ENCODE results near the gene ARID1B. TPM values are rescaled to one million over a fixed set of nuclear protein-coding genes. Genes with fewer than 3 reads are reported as not detected.

Gene ARID1B
- total RNA-seq, 2 donors from 2014 or later = 43.9 to 44.6 TPM

DNA sequence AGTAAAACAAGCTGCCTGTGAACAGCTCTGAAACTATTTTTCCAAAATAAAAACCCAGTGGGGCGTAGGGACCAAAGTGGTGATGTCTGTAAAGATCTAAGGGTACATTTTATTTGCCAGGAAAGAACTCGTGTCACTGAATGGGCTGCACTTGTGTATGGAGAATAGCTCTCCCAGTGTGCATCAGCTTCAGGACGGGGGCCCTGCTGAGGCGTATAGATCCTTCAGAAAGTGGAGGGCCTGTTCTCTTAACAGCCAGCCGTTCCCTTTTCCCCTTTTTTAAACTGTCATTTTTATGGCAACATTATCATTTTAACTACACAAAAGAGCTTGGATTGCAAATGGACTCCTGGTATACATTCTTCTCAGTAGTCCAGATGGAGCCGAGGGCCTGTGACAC, 408.8 kb downstream of the ARID1B start:
- Histone ChIP-seq H3K9me3 (no peaks in the 10 kb centered on the region), H3K27ac (peak overlapping the region in 1 of 2 donors; percentile 50), H3K36me3 (peaks cover 47% of the 10 kb centered on the region), H3K27me3 (no peaks in the 10 kb centered on the region), H3K4me3 (no peak overlapping the region), H3K4me1 (peaks cover 0 to 31% of the 10 kb centered on the region in 2 donors)
- no peak for TF ChIP-seq CTCF (IDR thresholded peaks at IDR 0.05)
- DNase-seq (ENCODE audit: low spot score) = no peak

DNA sequence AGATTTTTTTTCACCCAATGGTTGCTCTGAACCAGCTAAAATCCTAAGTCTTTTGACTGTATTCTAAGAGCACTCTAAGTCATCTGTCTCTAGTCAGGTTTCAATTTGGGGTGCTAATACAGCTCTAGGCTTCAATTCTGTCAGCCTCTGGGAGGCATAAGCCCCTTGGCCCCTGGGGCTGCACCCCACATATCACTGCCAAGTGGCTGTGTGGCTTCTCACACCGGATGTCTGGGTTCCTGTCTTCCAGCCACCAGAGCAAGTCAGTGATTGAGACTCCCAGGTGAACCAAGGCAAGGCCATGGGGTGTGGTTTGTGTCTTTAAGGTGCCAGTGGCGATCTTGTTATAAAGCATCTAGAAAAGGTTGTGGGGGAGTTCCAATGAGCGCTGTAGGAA, 409.6 kb downstream of the ARID1B start:
- H3K9me3 ChIP-seq = no peaks in the 10 kb centered on the region
- H3K27ac ChIP-seq = peak overlapping the region; percentile 28 to 48
- H3K36me3 ChIP-seq = peaks cover 41% of the 10 kb centered on the region
- H3K4me1 ChIP-seq = peaks cover 0 to 31% of the 10 kb centered on the region in 2 donors
- no peak for DNase-seq (ENCODE audit: low spot score)
- no peaks in the 10 kb centered on the region for H3K27me3 ChIP-seq
- no peak overlapping the region for H3K4me3 ChIP-seq
- TF ChIP-seq CTCF (IDR thresholded peaks at IDR 0.05) = no peak

DNA sequence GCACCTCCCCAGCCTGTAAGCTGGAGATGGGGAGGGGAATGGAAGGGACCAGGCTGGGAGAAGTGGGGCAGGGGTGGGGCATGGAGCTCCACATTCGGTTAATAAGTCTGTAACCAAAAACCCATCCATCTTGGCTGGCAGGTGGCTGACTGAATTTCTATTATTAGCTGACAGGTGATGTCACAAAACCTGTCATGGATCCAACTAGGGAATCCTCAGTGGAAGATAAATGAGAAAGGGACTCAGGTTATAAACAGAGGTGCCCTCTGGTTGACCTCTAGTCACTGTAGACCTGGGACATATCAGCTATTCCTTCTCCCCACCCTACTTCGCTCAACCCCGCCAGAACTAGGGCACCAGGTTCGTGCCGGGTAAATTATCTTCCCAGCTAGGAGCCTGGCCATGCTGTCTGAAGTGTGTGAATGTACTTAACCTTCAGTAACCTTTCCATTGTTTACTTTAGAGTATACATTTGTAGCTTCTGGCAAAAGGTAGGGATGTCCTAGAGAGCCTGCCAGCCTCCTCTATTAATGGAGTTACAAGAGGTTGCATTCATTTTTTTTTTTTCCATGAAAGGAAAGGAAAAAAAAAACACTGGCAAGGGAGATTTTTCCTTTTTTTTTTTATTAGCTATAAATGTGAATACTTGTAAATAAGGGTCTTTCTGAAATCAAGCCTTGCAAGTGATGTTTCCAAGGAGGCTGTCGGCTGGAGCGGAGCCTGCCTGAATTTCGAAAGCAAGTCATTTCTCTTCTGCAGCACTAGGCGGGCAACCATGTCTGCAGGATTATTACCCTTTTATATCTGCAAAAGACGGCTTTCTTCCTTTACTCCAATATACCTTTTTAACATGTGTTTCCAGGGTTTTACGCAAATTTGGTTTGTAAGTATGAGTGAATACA, 410.3 kb downstream of the ARID1B start:
- peaks cover 40% of the 10 kb centered on the region for H3K36me3 ChIP-seq
- no peak overlapping the region for H3K4me3 ChIP-seq
- no peaks in the 10 kb centered on the region for H3K9me3 ChIP-seq
- H3K27me3 ChIP-seq = no peaks in the 10 kb centered on the region
- H3K4me1 ChIP-seq = peaks cover 0 to 31% of the 10 kb centered on the region in 2 donors
- no peak for DNase-seq (ENCODE audit: low spot score)
- TF ChIP-seq CTCF (IDR thresholded peaks at IDR 0.05) = no peak
- peak overlapping the region; percentile 28 to 48 for H3K27ac ChIP-seq

- peaks cover 0 to 31% of the 10 kb centered on the region in 2 donors for H3K4me1 ChIP-seq
- no peak for DNase-seq (ENCODE audit: low spot score)
- peak overlapping the region in 1 of 2 donors; percentile 48 for H3K27ac ChIP-seq
- H3K4me3 ChIP-seq = no peak overlapping the region
- H3K36me3 ChIP-seq = peaks cover 45% of the 10 kb centered on the region
- H3K27me3 ChIP-seq = no peaks in the 10 kb centered on the region
- H3K9me3 ChIP-seq = no peaks in the 10 kb centered on the region
- no peak for TF ChIP-seq CTCF (IDR thresholded peaks at IDR 0.05)
These were observed 411.0 kb downstream of the ARID1B start for GRCh38 chr6:157188213-157188612.

GRCh38 chr6:157193443-157193996, 416.3 kb downstream of the ARID1B start:
- H3K27ac ChIP-seq = no peak overlapping the region
- no peak overlapping the region for H3K4me3 ChIP-seq
- H3K9me3 ChIP-seq = no peaks in the 10 kb centered on the region
- no peak for DNase-seq (ENCODE audit: low spot score)
- TF ChIP-seq CTCF (IDR thresholded peaks at IDR 0.05) = no peak
- H3K4me1 ChIP-seq = peaks cover 0 to 5% of the 10 kb centered on the region in 2 donors
- peaks cover 44% of the 10 kb centered on the region for H3K36me3 ChIP-seq
- H3K27me3 ChIP-seq = no peaks in the 10 kb centered on the region
